Mesendoderm (in vitro differentiated cells): Measurements from ENCODE around the gene COPB1.

Experiments
- DNase-seq: peaks from one replicate; pipeline ENCODE4 v3.0.0; 2013
- H2AK5ac ChIP-seq: 2 replicates; pipeline ENCODE4 v1.6.1; 2013; ENCODE audit warnings: low read length, inconsistent platforms
- H2BK120ac ChIP-seq: 2 replicates; pipeline ENCODE4 v1.6.1; 2013; ENCODE audit warnings: low read depth, mild to moderate bottlenecking, low read length, moderate library complexity, mixed read lengths
- H2BK15ac ChIP-seq: replicated peaks from 2 replicates; pipeline ENCODE4 v1.6.1; 2013; ENCODE audit warnings: low read depth, mild to moderate bottlenecking, moderate library complexity
- H2BK5ac ChIP-seq: 2 replicates; pipeline ENCODE4 v1.6.1; 2013; ENCODE audit warnings: low read length, inconsistent platforms
- H3K18ac ChIP-seq: 2 replicates; pipeline ENCODE4 v1.6.1; 2013; ENCODE audit warnings: mild to moderate bottlenecking, low read length, mixed read lengths
- H3K23ac ChIP-seq: one replicate; pipeline ENCODE4 v1.6.1; 2013; ENCODE audit warnings: low read length
- H3K27ac ChIP-seq: 2 replicates; pipeline ENCODE4 v1.5.1; 2013; ENCODE audit warnings: low read depth, mild to moderate bottlenecking, inconsistent platforms, low read length, moderate library complexity
- H3K27me3 ChIP-seq: 2 replicates; pipeline ENCODE4 v1.6.1; 2013; ENCODE audit warnings: low read length, control low read depth, mild to moderate bottlenecking, inconsistent platforms; ENCODE audit not compliant: insufficient read depth, poor library complexity
- H3K36me3 ChIP-seq: 2 replicates; pipeline ENCODE4 v1.6.1; 2013; ENCODE audit warnings: low read length, inconsistent platforms; ENCODE audit not compliant: control insufficient read depth, insufficient read depth
- H3K4ac ChIP-seq: one replicate; pipeline ENCODE4 v1.6.1; 2013; ENCODE audit warnings: low read depth, mild to moderate bottlenecking, low read length, moderate library complexity
- H3K4me1 ChIP-seq: 2 replicates; pipeline ENCODE4 v1.6.1; 2013; ENCODE audit warnings: low read depth, low read length, inconsistent platforms; ENCODE audit not compliant: control insufficient read depth
- H3K4me2 ChIP-seq: 2 replicates; pipeline ENCODE4 v1.6.1; 2013; ENCODE audit warnings: low read length
- H3K4me3 ChIP-seq: 2 replicates; pipeline ENCODE4 v1.5.1; 2013; ENCODE audit warnings: mild to moderate bottlenecking, low read length
- H3K56ac ChIP-seq: one replicate; pipeline ENCODE4 v1.6.1; 2013; ENCODE audit warnings: low read length
- H3K79me1 ChIP-seq: 2 replicates; pipeline ENCODE4 v1.6.1; 2013; ENCODE audit warnings: low read length, inconsistent platforms
- H3K79me2 ChIP-seq: 2 replicates; pipeline ENCODE4 v1.6.1; 2013; ENCODE audit warnings: mild to moderate bottlenecking, low read length; ENCODE audit not compliant: control insufficient read depth, insufficient read depth
- H3K9ac ChIP-seq: 2 replicates; pipeline ENCODE4 v1.6.1; 2013; ENCODE audit warnings: low read length, inconsistent platforms
- H4K5ac ChIP-seq: one replicate; pipeline ENCODE4 v1.6.1; 2013; ENCODE audit warnings: low read length
- H4K8ac ChIP-seq: one replicate; pipeline ENCODE4 v1.6.1; 2013; ENCODE audit warnings: low read depth, mild to moderate bottlenecking, control low read depth, low read length, moderate library complexity
- WGBS: extraction: QIAGEN DNeasy Blood & Tissue Kit; methylation state at CpG from one replicate; pipeline ENCODE4 v1.1.7; 2013; ENCODE audit warnings: low lambda C conversion rate, missing lambda C conversion rate; ENCODE audit not compliant: insufficient coverage; ENCODE audit errors: extremely low coverage; 5-methylcytosine and 5-hydroxymethylcytosine counted together

The COPB1 gene

DNA sequence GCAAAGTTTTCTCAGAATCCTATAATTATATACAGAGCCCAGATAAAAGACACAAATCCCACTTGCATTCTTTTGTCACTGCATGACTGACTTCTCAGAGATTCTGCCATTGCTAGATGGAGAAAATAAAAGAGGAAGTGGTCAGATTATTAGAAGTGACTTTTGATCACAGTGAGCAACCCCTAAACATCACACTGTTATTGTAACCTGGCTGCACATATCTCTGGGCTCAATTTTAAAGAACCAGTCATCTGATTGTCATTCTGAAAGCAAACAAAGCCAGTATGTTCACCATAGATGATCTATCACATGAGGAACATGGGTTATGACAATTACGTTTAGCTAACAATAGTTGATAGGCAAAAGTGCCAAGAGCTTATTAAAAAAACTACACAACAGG lies 47.8 kb downstream of the COPB1 start:
- Histone ChIP-seq H2BK5ac (no peak overlapping the region), H3K23ac (no peak overlapping the region), H3K27ac (no peak overlapping the region), H3K4me3 (no peak overlapping the region), H2BK15ac (no peak overlapping the region), H2BK120ac (no peak overlapping the region), H3K4me2 (no peak overlapping the region), H3K4ac (no peak overlapping the region), H3K4me1 (no peaks in the 10 kb centered on the region), H3K36me3 (no peaks in the 10 kb centered on the region), H3K56ac (no peak overlapping the region), H2AK5ac (no peak overlapping the region), H4K5ac (no peak overlapping the region), H3K79me1 (no peaks in the 10 kb centered on the region), H3K9ac (no peak overlapping the region), H4K8ac (no peak overlapping the region), H3K27me3 (no peaks in the 10 kb centered on the region), H3K79me2 (no peaks in the 10 kb centered on the region), H3K18ac (no peak overlapping the region)
- no CpG with 5 or more reads among the region's 1 CpG for WGBS
- DNase-seq, result no peak

DNA sequence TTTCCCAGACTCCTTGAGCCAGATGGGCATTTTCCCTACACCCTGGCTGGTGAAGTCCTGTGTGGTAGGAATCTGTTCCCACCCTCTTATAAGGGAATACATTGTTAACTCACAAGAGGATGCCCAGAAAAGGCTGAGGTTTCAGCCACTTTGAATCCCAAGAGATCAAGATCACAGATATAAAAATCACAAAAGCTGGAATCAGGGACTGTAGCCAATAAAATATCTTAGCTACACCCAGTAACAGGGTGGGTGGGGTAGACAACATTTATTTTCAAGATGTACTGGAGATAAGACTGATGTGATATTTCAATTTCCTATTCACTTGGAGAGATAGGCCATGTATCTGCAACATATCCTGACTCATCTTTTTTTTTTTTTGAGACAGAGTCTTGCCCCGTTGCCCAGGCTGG lies 50.3 kb downstream of the COPB1 start:
- Histone ChIP-seq H3K4me1 (peaks cover 1% of the 10 kb centered on the region), H3K56ac (no peak overlapping the region), H4K5ac (no peak overlapping the region), H3K79me2 (no peaks in the 10 kb centered on the region), H2BK5ac (no peak overlapping the region), H3K4ac (no peak overlapping the region), H2AK5ac (no peak overlapping the region), H4K8ac (no peak overlapping the region), H3K23ac (no peak overlapping the region), H3K27ac (no peak overlapping the region), H3K18ac (no peak overlapping the region), H3K79me1 (no peaks in the 10 kb centered on the region), H3K36me3 (no peaks in the 10 kb centered on the region), H3K27me3 (no peaks in the 10 kb centered on the region), H2BK15ac (no peak overlapping the region), H3K4me3 (no peak overlapping the region), H2BK120ac (no peak overlapping the region), H3K4me2 (no peak overlapping the region), H3K9ac (no peak overlapping the region)
- no peak for DNase-seq
- no CpG with 5 or more reads among the region's 1 CpG for WGBS

DNA sequence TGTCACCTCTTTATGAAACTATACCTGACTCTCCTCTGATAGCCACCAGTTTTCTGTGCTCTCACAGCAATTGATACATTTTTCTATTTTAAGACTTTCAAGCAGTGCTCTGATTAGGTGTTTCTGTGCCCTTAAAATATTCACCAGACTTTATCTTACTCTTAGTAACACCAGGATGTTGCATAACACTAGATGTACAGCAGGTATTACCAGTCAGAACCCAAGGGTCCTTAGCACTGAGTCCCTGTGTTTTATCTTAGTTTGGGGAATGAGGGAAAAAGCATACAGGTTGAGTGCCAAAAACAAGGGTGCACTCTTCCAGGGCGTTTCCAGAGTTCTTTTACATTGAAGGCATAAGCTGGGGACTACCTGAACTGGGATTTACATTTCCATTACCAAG lies 51.4 kb downstream of the COPB1 start:
- no peaks in the 10 kb centered on the region for H3K27me3 ChIP-seq
- no peak overlapping the region for H3K23ac ChIP-seq
- DNase-seq, result no peak
- H4K5ac ChIP-seq, result no peak overlapping the region
- no peaks in the 10 kb centered on the region for H3K79me1 ChIP-seq
- H3K18ac ChIP-seq, result no peak overlapping the region
- H3K79me2 ChIP-seq, result no peaks in the 10 kb centered on the region
- no peak overlapping the region for H3K56ac ChIP-seq
- H3K4me2 ChIP-seq, result no peak overlapping the region
- no peak overlapping the region for H2AK5ac ChIP-seq
- no peak overlapping the region for H4K8ac ChIP-seq
- H2BK15ac ChIP-seq, result no peak overlapping the region
- H3K4me3 ChIP-seq, result no peak overlapping the region
- H2BK120ac ChIP-seq, result no peak overlapping the region
- no peak overlapping the region for H3K4ac ChIP-seq
- WGBS, result no CpG with 5 or more reads among the region's 1 CpG
- no peak overlapping the region for H3K27ac ChIP-seq
- H3K36me3 ChIP-seq, result no peaks in the 10 kb centered on the region
- no peak overlapping the region for H3K9ac ChIP-seq
- H3K4me1 ChIP-seq, result peaks cover 5% of the 10 kb centered on the region
- H2BK5ac ChIP-seq, result no peak overlapping the region

DNA sequence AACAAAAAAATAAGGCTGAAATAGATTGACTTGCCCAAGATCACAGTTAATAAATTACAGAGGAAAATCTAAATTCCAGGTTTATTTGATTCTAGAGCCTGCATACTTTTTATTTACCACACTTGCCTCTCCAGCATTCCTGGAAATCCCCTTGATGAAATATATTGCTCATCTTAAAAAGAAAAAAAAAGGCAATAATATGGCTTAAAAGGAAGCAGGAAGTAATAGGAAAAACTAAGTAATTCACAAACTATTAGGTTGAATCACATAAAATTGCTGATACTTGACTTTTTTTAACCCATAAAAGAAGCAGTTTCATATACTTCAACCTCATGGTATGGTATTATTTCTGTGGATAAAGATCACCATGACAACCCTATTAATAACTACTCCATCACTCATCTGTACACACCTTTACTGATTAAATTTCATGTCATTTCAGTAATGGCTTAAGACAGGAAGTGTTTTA lies 52.9 kb downstream of the COPB1 start:
- Histone ChIP-seq H3K4me1 (peaks cover 5% of the 10 kb centered on the region), H3K27ac (no peak overlapping the region)
- no peak for DNase-seq

DNA sequence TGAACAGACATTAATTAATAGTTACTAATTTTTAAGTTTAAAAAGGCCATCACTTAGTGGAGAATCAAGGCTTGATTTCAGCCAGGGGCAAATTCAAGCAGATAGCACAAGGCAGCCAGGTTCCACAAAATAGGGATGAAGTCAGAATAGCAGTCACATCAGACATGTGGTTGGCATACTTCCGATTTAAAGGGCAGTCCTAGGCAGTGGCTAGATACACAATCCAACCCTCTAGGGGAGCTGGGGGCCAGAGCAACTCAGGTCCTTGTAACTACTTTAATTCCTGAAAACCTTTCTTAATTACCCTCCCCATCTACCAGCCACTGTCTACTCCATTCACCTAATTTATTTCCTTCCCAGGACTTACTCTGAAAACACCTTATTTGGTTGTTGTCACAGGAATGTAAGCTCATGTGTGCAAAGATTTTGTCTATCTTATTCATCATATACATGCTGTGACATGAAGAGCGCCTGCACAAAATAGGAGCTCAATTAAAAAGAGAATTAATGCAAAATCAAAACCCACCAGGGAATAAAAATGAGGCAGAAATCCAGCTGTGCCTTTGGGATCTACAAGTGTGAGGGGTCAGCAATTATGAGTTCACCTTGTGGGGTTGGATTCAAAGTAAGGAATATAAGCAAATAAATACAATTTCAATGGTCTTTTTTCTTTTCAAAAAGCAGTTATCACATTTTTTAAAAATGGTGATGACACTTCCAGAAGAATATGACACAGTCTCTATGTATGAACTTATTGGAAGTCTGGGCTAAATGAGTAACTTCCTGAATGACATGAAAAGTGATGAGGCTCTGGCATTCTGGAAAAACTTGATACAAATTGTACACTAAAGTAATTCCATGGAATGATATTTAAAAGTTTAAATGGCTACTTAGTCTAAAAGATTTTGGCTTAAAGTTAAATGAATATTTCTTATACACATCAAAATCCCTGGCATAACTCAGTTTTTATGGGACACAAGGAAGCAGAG lies 53.8 kb downstream of the COPB1 start:
- DNase-seq, result no peak
- H3K27ac ChIP-seq, result no peak overlapping the region
- H3K27me3 ChIP-seq, result no peaks in the 10 kb centered on the region
- H3K4me3 ChIP-seq, result no peak overlapping the region
- H3K4me2 ChIP-seq, result no peak overlapping the region
- peaks cover 5% of the 10 kb centered on the region for H3K4me1 ChIP-seq
- peak overlapping the region; percentile 47 for H3K56ac ChIP-seq
- no peak overlapping the region for H2BK120ac ChIP-seq
- no peaks in the 10 kb centered on the region for H3K36me3 ChIP-seq
- no peak overlapping the region for H3K23ac ChIP-seq
- no peaks in the 10 kb centered on the region for H3K79me2 ChIP-seq
- H2BK15ac ChIP-seq, result no peak overlapping the region
- no peak overlapping the region for H2AK5ac ChIP-seq
- H2BK5ac ChIP-seq, result no peak overlapping the region
- no peak overlapping the region for H3K4ac ChIP-seq
- no peak overlapping the region for H4K5ac ChIP-seq
- no peak overlapping the region for H4K8ac ChIP-seq
- WGBS, result no CpG with 5 or more reads among the region's 2 CpGs
- no peaks in the 10 kb centered on the region for H3K79me1 ChIP-seq
- no peak overlapping the region for H3K18ac ChIP-seq
- H3K9ac ChIP-seq, result no peak overlapping the region

More for the DNA sequence above, 52.9 kb downstream of the COPB1 start:
- Histone ChIP-seq H2BK15ac (no peak overlapping the region), H2AK5ac (no peak overlapping the region), H3K23ac (no peak overlapping the region), H3K27me3 (no peaks in the 10 kb centered on the region), H4K8ac (no peak overlapping the region), H3K4ac (no peak overlapping the region), H3K18ac (no peak overlapping the region), H3K56ac (no peak overlapping the region), H2BK120ac (no peak overlapping the region), H3K36me3 (no peaks in the 10 kb centered on the region), H3K79me2 (no peaks in the 10 kb centered on the region), H3K4me3 (no peak overlapping the region), H3K4me2 (no peak overlapping the region), H3K79me1 (no peaks in the 10 kb centered on the region), H3K9ac (no peak overlapping the region), H4K5ac (no peak overlapping the region), H2BK5ac (no peak overlapping the region)
